Right lobe of liver (tissue), 6 donors: ENCODE measurements around the gene PIGR. TPM values are rescaled to one million over a fixed set of nuclear protein-coding genes. Genes with fewer than 3 reads are reported as not detected.

Experiments used
- ATAC-seq, 4 donors: fragments of 200-7000 bp; cut with Tn5 transposase; one replicate each; pipeline ENCODE4 v1.9.1; 2020; ENCODE audit warnings: mild to moderate bottlenecking in 4 of 4, moderate library complexity in 4 of 4
- DNase-seq, 3 donors: peaks; one replicate each; pipeline ENCODE4 v3.0.0-alpha.2; 2020
- H3K27ac ChIP-seq, 3 donors: fragments of 200-600 bp; one replicate each; pipeline ENCODE4 v1.8.0; 2022
- H3K27me3 ChIP-seq, 2 donors: fragments of 200-600 bp; one replicate each; pipeline ENCODE4 v1.8.0; 2022
- H3K36me3 ChIP-seq, 4 donors: fragments of 200-600 bp; sonication (generic) in 1 of 4; one replicate each; pipeline versions ENCODE4 v1.5.1 to v1.8.0; 2017 to 2022; ENCODE audit warnings: control low read depth in 1 of 4
- H3K4me1 ChIP-seq, 4 donors: fragments of 200-600 bp; sonication (generic) in 1 of 4; one replicate each; pipeline versions ENCODE4 v1.5.1 to v1.8.0; 2017 to 2022; ENCODE audit warnings: control low read depth in 1 of 4
- H3K4me3 ChIP-seq, 3 donors: fragments of 200-600 bp; one replicate each; pipeline ENCODE4 v1.8.0; 2022
- H3K9me3 ChIP-seq, 4 donors: fragments of 200-600 bp; sonication (generic) in 1 of 4; one replicate each; pipeline versions ENCODE4 v1.5.1 to v1.8.0; 2017 to 2022; ENCODE audit warnings: control low read depth in 1 of 4
- POLR2A ChIP-seq: fragments of 450-650 bp; IDR thresholded peaks from one replicate; pipeline ENCODE4 v1.6.1; 2017; ENCODE audit warnings: antibody characterized with exemption, mild to moderate bottlenecking
- WGBS: methylation state at CpG from one replicate; pipeline ENCODE4 v1.1.6; 2018; ENCODE audit warnings: low coverage, low lambda C conversion rate; ENCODE audit not compliant: insufficient coverage; ENCODE audit errors: missing lambda C conversion rate; 5-methylcytosine and 5-hydroxymethylcytosine counted together
- intact Hi-C, 2 donors: fragments of 100-400 bp; cut with DNase I; formaldehyde crosslinking; loops; one replicate each; pipeline versions ENCODE4 v1.11.2 to v1.14.1; 2022
- total RNA-seq, 6 experiments: library from RNA; depleted of rRNA in 2 of 6; stranded (reverse); fragments of >200 nt in 2 of 6; fragmentation: NEBNext Ultra II Directional in 3 of 6; extraction: Animal tissue kit (Norgen Biotek cat#: 25700) in 3 of 6; gene quantifications; one replicate each; pipeline versions ENCODE4 v1.1.0 to v1.2.4, GENCODE V29; 2016 to 2023
- TF ChIP-seq, protein P1 (sequence below), 4 donors: fragments of 200-600 bp in 3 of 4; fragments of 450-650 bp in 1 of 4; IDR thresholded peaks; one replicate each; pipeline versions ENCODE4 v1.5.1 to v1.8.0; 2016 to 2022; ENCODE audit warnings: antibody characterized with exemption in 4 of 4, mild to moderate bottlenecking in 2 of 4
- donor health status: DM: no; HTN: yes; CAD: no.
- donor health status: DM: no; HTN: no; CAD: no.
- donor health status: DM: no; HTN: no; CAD: no.
- donor health status: DM: no; HTN: yes; CAD: no.
- donor health status: DM: no; HTN: yes; CAD: no.

PIGR gene
- total RNA-seq, 6 experiments from 2014 or later = 20.6 to 134 (median 85.1) TPM

DNA sequence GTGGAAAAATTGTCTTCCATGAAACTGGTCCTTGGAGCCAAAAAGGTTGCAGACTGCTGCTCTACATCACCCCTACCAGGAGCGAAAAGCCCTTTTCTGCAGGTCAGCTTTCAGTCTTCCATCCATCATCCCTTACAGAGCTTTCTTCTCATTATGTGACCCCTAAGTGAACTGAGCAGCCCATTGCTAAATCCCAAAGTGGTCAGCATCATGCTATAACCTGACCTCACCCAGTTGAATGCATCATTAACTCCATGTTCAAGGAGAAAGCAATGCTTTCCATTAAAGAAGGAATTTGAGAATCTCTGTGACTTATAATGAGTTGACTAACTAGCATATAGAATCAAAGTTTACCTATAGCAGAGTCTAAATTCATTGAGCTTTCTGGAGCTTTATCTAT lies 59.4 kb downstream of the PIGR start:
- Histone ChIP-seq H3K9me3 (no peaks in the 10 kb centered on the region), H3K27ac (no peak overlapping the region), H3K27me3 (no peaks in the 10 kb centered on the region), H3K4me3 (no peak overlapping the region), H3K36me3 (no peaks in the 10 kb centered on the region), H3K4me1 (peaks cover 0 to 11% (median 0%) of the 10 kb centered on the region in 4 donors)
- DNase-seq (no peak), ATAC-seq (no peak)
- intact Hi-C loops = no loop called here
- TF ChIP-seq, protein P1, sequence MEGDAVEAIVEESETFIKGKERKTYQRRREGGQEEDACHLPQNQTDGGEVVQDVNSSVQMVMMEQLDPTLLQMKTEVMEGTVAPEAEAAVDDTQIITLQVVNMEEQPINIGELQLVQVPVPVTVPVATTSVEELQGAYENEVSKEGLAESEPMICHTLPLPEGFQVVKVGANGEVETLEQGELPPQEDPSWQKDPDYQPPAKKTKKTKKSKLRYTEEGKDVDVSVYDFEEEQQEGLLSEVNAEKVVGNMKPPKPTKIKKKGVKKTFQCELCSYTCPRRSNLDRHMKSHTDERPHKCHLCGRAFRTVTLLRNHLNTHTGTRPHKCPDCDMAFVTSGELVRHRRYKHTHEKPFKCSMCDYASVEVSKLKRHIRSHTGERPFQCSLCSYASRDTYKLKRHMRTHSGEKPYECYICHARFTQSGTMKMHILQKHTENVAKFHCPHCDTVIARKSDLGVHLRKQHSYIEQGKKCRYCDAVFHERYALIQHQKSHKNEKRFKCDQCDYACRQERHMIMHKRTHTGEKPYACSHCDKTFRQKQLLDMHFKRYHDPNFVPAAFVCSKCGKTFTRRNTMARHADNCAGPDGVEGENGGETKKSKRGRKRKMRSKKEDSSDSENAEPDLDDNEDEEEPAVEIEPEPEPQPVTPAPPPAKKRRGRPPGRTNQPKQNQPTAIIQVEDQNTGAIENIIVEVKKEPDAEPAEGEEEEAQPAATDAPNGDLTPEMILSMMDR (IDR thresholded peaks at IDR 0.05) = no peak
- TF ChIP-seq POLR2A = no peak
- 100% methylated on average over 1 of the region's 1 CpG for WGBS

DNA sequence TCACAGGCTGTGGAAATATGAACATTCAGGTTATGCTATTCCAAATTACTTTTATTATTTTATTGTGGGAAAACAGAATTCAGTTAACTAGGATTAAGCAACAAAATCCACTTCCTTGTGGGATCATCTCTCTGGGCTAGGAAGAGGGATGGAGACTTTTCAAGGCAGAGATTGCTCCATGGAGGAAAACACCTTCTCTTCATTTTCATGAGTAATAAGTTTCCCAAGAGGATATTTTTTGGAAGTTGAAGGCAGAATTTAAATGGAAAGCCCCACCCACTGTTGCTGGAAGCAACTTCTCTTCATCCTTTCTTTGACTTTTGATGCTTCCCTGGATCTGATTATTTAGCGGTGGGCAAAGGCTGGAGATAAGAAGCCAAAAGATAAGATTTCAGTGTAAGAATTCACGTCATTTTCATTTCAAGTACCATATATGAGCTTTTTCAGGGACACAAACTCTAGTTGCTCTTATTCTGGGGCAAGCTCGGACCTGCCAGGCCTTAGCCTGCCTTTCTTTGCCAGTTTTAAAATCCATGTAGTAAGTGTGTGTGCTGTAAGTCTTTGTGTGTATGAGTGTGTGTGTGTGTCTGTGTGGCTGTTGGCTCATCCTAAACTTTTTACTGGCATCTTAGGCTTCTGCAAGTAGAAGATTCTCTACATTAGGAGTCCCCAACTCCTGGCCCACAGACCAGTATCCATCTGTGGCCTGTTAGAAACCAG lies 60.8 kb downstream of the PIGR start:
- no peak overlapping the region for H3K4me3 ChIP-seq
- no peaks in the 10 kb centered on the region for H3K9me3 ChIP-seq
- H3K27me3 ChIP-seq = no peaks in the 10 kb centered on the region
- ATAC-seq (no peak), DNase-seq (no peak)
- no peak overlapping the region for H3K27ac ChIP-seq
- H3K4me1 ChIP-seq = peaks cover 0 to 7% (median 0%) of the 10 kb centered on the region in 4 donors
- TF ChIP-seq, protein P1 (IDR thresholded peaks at IDR 0.05) = no peak
- no peak for TF ChIP-seq POLR2A
- H3K36me3 ChIP-seq = no peaks in the 10 kb centered on the region
- intact Hi-C loops = no loop called here
- WGBS = 81% methylated on average over 3 of the region's 3 CpGs

DNA sequence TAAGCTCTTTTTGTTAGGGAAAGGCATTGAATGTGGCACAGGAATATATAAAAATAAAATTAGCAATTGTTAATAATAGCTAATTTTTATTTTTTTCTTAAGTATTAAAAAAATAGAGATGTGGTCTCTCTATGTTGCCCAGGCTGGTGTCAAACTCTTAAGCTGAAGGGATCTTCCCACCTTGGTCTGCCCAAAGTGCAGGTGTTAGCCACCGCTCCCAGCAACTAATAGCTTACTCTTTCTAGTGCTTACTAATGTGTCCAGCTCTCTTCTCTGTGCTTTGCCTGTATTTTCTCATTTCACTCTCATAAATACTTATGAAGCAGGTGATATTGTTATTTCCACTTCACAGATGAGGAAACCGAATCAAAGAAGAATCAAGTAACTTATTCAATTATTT lies 62.4 kb downstream of the PIGR start:
- no peaks in the 10 kb centered on the region for H3K4me1 ChIP-seq
- intact Hi-C loops = no loop called here
- no peak for TF ChIP-seq POLR2A
- TF ChIP-seq, protein P1 (IDR thresholded peaks at IDR 0.05) = no peak
- H3K36me3 ChIP-seq = no peaks in the 10 kb centered on the region
- no peak overlapping the region for H3K4me3 ChIP-seq
- no peak for DNase-seq
- H3K9me3 ChIP-seq = no peaks in the 10 kb centered on the region
- no peaks in the 10 kb centered on the region for H3K27me3 ChIP-seq
- no peak overlapping the region for H3K27ac ChIP-seq
- 79% methylated on average over 2 of the region's 2 CpGs for WGBS
- ATAC-seq = no peak

DNA sequence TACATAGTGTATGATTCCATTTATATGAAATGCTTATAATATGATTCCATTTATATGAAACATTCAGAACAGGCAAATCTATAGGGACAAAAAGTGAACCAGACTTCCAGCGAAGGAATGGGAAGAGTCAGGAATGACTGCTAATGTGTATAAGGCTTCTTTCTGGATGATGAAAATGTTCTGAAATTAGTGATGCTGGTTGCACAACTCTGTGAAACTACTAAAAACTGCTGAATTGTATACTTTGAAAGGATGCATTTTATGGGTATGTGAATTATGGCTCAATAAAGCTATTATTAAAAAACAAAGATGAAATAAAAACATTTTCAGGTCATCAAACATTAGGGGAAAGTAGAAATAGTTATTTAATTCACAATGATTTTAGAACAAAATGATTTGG lies 63.1 kb downstream of the PIGR start:
- 89% methylated on average over 1 of the region's 1 CpG for WGBS
- DNase-seq = no peak
- H3K4me1 ChIP-seq = no peaks in the 10 kb centered on the region
- no peaks in the 10 kb centered on the region for H3K36me3 ChIP-seq
- intact Hi-C loops = no loop called here
- no peak overlapping the region for H3K4me3 ChIP-seq
- no peak overlapping the region for H3K27ac ChIP-seq
- TF ChIP-seq POLR2A = no peak
- TF ChIP-seq, protein P1 (IDR thresholded peaks at IDR 0.05) = no peak
- no peaks in the 10 kb centered on the region for H3K27me3 ChIP-seq
- H3K9me3 ChIP-seq = peaks cover 0 to 6% (median 2%) of the 10 kb centered on the region in 4 donors
- ATAC-seq = no peak
